AG04449 (cell line): ENCODE data around the gene TNF.

Experiments
- CTCF ChIA-PET: fragments of 350-600 bp; formaldehyde crosslinking; extraction: SDS; loops from one replicate; lab custom pipeline; 2021; ENCODE audit warnings: antibody characterized with exemption; lab: Yijun Ruan, JAX
- POLR2A ChIA-PET: fragments of 400-600, 350-600 bp; formaldehyde crosslinking; extraction: SDS; loops from one replicate; lab custom pipeline; 2020; ENCODE audit warnings: antibody characterized with exemption, inconsistent platforms; lab: Yijun Ruan, JAX
- DNase-seq: peaks from one replicate; pipeline ENCODE4 v3.0.0-alpha.2; 2010; ENCODE audit warnings: low read depth, low spot score
- H3K4me3 ChIP-seq: 2 replicates; pipeline ENCODE4 v1.5.1; 2011; ENCODE audit warnings: low read depth, mild to moderate bottlenecking, control low read depth, low read length
- CTCF ChIP-seq: IDR thresholded peaks from one replicate; pipeline ENCODE4 v1.5.1; 2011; ENCODE audit warnings: mild to moderate bottlenecking, moderate library complexity, low read length, control low read depth, inconsistent platforms; ENCODE audit not compliant: insufficient read depth; ENCODE audit errors: missing control alignments

TNF gene

DNA sequence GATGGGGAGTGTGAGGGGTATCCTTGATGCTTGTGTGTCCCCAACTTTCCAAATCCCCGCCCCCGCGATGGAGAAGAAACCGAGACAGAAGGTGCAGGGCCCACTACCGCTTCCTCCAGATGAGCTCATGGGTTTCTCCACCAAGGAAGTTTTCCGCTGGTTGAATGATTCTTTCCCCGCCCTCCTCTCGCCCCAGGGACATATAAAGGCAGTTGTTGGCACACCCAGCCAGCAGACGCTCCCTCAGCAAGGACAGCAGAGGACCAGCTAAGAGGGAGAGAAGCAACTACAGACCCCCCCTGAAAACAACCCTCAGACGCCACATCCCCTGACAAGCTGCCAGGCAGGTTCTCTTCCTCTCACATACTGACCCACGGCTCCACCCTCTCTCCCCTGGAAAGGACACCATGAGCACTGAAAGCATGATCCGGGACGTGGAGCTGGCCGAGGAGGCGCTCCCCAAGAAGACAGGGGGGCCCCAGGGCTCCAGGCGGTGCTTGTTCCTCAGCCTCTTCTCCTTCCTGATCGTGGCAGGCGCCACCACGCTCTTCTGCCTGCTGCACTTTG is at the start of gene TNF:
Gene TNF (plus strand): TSS at position 231 of the 567 bp plus-strand sequence. CDS start 177 bp downstream, at position 408.
- TF ChIP-seq CTCF = no peak
- no peak for DNase-seq
- CTCF ChIA-PET = interaction anchor here (2.3 to 31.3 kb wide), 5 partner anchors 9 to 23 kb away, joined by 7 to 1569 read pairs (median 15); partner anchors contain the start of genes ATP6V1G2, DDX39B, LST1 and LTA
- POLR2A ChIA-PET = interaction anchor here (0.6 kb wide), 1 partner anchor 76 kb away, joined by 3 read pairs; no protein-coding TSS in a partner anchor
- H3K4me3 ChIP-seq = no peak within 1 kb of the TSS

DNA sequence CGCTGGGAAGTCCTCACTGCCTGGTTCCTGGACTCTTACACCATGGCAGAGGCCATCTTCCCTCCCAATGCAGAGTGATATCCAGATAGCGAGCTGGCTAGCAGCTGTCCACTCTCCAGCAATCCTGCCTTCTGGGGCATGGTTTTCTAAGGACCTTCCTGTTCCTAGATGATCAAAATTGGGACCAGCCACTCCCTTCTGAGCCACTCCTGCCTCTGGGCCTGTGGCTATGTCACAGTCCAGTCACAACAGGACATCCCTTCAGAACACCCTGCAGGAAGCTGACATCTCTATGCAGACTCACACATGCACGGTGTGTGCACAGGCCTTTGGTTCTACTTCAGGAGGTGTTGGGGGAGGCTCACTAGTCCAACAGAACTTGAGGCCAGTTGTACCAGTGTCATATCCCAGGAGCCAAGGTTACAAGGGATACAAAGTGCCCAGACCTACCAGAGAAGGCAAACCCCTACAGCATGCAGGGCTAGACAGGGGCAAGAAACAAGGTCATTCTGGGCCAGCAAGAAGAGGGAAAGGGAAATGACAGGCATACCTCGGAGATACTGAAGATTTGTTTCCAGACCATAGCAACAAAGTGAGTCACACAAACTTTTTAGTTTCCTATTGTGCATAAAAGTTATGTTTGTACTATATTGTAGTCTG is 49.3 kb upstream of the TNF start:
- DNase-seq = no peak
- H3K4me3 ChIP-seq = no peak overlapping the region
- CTCF ChIA-PET = interaction anchor here (0.6 to 1.4 kb wide), 2 partner anchors 33 to 73 kb away, joined by 4 to 8 read pairs; no protein-coding TSS in a partner anchor
- no peak for TF ChIP-seq CTCF
- POLR2A ChIA-PET = no interaction called here

DNA sequence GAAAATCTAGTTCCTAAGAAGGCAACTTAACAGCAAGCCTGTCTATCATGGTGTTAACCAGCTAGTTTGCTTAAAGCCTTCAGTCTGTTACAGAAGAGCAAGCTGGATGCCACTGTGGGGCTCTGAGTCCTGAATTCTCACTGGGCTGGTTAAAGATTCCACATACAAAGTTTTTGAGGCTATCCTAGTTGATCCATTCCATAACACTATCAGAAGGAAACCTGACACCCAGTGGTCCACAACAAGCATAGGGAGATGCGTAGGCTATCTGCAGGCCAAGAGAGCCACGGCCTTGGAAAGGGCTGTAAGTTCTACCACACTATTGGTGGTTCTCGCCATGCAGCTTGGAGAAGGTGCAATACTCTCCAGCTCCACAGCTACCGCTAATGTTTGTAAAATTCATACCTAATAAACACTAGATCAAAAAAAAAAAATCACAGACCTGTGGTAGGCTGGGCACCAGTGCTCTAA is 47.0 kb upstream of the TNF start:
- POLR2A ChIA-PET = interaction anchor here (0.7 to 2.2 kb wide), 3 partner anchors 13 to 82 kb away, joined by 3 to 13 read pairs (median 3); partner anchors contain the start of gene DDX39B
- CTCF ChIA-PET = interaction anchor here (1.6 to 3.1 kb wide), 2 partner anchors 10 to 70 kb away, joined by 4 to 13 read pairs; no protein-coding TSS in a partner anchor
- TF ChIP-seq CTCF = no peak
- no peak overlapping the region for H3K4me3 ChIP-seq
- DNase-seq = no peak

DNA sequence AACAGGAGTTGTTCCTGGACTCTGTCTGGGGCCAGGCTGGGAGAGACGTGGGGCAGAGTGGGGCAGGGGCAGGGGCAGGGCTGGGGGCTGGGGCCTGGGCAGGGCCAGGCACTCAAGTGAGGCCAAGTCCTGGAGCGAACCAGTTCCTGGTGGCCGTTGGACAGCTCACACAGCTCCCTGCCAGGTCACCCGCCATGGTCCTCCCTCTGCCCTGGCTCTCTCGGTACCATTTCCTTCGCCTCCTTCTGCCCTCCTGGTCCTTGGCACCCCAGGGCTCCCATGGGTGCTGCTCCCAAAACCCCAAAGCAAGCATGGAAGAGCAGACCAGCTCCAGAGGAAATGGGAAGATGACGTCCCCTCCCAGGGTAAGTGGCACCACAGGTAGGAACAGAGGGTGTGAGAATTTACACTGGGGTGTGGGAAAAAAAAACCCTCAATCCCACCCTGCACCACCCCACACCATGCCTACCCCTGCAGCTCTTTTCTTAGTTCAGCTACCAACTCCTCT is 46.5 kb upstream of the TNF start, which contains the start of gene MCCD1:
Gene MCCD1 (plus strand): TSS at position 142 of the 508 bp plus-strand sequence. CDS start 53 bp downstream, at position 195.
- TF ChIP-seq CTCF = no peak
- no peak for DNase-seq
- CTCF ChIA-PET = interaction anchor here (0.6 to 3.1 kb wide), 3 partner anchors 10 to 70 kb away, joined by 3 to 13 read pairs (median 4); no protein-coding TSS in a partner anchor
- POLR2A ChIA-PET = interaction anchor here (1.1 to 2.2 kb wide), 4 partner anchors 11 to 33 kb away, joined by 3 to 13 read pairs (median 4); partner anchors contain the start of gene DDX39B
- no peak within 1 kb of the TSS for H3K4me3 ChIP-seq

DNA sequence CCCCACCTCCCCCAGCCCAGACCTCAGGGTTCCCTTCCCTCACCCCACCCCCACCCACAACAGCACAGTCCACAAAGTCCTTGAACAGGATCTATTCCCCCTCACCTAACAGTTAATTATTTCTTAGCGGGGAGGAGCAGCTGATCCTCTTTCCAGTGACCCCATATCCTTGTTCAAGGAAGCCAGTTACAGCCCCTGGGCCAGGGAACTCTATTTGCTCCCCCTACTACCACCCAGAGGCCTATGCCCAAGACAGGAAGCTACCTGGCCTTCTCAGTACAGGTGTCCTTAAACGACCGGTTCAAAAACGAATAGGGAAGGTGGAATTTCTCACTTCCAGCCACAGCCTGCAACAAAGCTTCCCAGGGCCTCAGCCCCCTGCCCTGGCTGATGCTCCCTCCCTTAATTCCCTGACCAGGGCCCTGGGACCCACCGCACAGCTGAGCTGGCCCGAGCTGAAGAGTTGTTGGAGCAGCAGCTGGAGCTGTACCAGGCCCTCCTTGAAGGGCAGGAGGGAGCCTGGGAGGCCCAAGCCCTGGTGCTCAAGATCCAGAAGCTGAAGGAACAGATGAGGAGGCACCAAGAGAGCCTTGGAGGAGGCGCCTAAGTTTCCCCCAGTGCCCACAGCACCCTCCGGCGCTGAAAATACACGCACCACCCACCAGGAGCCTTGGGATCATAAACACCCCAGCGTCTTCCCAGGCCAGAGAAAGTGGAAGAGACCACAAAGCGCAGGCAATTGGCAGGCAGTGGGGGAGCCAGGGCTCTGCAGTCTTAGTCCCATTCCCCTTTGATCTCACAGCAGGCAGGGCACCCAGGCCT is 45.8 kb upstream of the TNF start:
- CTCF ChIA-PET = interaction anchor here (0.6 to 3.1 kb wide), 2 partner anchors 12 to 69 kb away, joined by 3 to 13 read pairs; no protein-coding TSS in a partner anchor
- POLR2A ChIA-PET = interaction anchor here (1.1 to 2.2 kb wide), 3 partner anchors 12 to 34 kb away, joined by 4 to 13 read pairs (median 4); partner anchors contain the start of gene DDX39B
- no peak for DNase-seq
- H3K4me3 ChIP-seq = no peak overlapping the region
- TF ChIP-seq CTCF = no peak
